KOPT-K1 (cell line): Measurements from ENCODE around the gene RAB44.

Experiments
- H3K27ac ChIP-seq: fragments of 200-600 bp; sonication (generic); 2 replicates; pipeline ENCODE4 v1.5.1; 2016; ENCODE audit warnings: antibody characterized with exemption, mild to moderate bottlenecking, low read depth, low read length; ENCODE audit not compliant: poor library complexity, severe bottlenecking
- H3K36me3 ChIP-seq: fragments of 200-600 bp; sonication (generic); 2 replicates; pipeline ENCODE4 v1.5.1; 2017; ENCODE audit warnings: antibody characterized with exemption, mild to moderate bottlenecking, low read length, moderate library complexity; ENCODE audit not compliant: insufficient read depth
- H3K9me3 ChIP-seq: fragments of 200-600 bp; sonication (generic); 2 replicates; pipeline ENCODE4 v1.5.1; 2017; ENCODE audit warnings: antibody characterized with exemption, low read length, mild to moderate bottlenecking; ENCODE audit not compliant: insufficient read depth, poor library complexity, severe bottlenecking

The RAB44 gene

DNA sequence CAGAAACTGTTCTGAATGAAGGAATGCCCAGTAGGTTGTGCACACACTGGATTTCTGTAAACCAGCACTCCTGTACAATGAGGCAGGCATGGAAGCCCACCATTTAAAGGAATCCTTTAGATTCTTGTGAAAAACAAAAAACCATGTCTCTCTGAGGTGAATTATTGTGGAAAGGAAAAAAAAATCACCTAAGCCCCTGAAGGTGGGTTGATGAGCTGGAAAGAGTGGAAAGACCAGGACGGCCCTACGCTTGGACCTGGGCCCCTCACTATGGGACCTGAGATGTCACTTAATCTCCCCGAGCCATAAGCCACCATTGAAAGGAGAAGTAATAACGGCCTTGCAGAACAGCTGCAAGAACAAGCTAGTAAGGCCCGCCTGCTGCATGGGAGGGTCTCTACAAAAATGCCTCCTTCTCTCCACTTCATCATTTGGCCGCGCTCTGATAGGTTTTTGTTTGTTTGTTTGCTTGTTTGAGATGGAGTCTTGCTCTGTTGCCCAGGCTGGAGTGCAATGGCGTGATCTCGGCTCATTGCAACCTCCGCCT, 68.8 kb downstream of the RAB44 start:
- no peak overlapping the region for H3K27ac ChIP-seq
- no peaks in the 10 kb centered on the region for H3K9me3 ChIP-seq
- H3K36me3 ChIP-seq, result no peaks in the 10 kb centered on the region

DNA sequence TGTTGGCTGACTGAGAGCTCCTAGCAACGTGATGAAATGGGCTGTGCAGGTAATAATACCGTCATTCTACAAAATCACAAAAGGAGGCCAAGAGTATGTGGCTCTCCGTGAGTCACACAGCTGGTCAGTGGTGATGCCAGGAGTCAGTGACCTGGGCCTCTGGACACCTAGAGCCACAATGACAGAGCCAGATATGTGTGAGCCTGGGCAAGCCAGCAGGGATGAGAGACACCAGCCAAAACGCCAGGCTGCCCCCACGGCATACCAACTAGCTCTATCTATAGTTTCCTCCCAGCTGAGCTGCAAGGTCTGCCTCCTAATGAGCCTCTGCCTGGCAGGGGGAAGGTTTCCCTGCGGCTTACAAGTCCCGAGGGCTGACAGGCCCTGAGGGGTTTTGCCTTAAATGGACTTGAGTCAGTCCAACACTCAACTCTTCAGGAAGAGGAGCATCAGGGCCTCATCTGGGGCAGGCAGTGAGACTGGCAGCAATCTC, 71.6 kb downstream of the RAB44 start:
- Histone ChIP-seq H3K9me3 (no peaks in the 10 kb centered on the region), H3K36me3 (no peaks in the 10 kb centered on the region), H3K27ac (peak overlapping the region; percentile 72)

DNA sequence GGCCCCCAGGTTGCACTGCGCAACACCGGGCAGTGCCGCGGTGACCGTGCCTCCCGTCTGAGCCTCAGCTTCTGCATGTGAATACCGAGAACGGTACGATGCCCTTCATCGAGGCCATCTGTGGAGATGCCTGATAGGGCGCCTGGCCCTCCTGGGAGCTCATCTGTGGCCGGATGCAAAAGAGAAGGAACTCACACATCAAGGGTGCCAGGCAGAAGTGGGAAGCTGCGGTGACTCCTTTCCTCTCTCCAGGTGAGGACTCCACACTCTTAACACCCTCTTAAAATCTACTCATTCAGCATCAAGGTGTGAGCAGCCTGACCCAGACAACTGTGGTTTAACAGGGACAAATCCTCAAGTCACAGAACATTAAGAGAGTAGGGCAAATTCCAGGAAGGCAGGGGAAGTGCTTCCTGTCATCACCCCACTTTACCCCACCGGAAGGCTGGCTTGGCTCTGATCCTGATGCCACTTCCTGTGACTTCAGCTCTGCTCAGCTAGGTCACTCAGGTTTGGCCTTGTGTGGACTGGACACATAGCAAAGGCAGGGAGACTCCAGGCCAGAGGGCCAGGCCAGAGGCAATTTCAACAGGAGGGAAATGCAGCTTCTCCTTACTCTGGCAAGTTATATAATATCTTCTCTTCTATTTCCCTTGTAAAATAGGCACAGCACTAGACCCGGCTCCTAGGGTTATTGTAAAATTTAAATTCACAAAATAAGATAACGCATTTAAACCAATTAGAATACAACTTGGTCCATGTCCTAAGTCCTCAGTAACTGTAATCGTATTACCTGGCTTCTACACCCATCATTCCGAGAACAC, 72.3 kb downstream of the RAB44 start:
- Histone ChIP-seq H3K9me3 (no peaks in the 10 kb centered on the region), H3K27ac (peak overlapping the region; percentile 72), H3K36me3 (no peaks in the 10 kb centered on the region)

DNA sequence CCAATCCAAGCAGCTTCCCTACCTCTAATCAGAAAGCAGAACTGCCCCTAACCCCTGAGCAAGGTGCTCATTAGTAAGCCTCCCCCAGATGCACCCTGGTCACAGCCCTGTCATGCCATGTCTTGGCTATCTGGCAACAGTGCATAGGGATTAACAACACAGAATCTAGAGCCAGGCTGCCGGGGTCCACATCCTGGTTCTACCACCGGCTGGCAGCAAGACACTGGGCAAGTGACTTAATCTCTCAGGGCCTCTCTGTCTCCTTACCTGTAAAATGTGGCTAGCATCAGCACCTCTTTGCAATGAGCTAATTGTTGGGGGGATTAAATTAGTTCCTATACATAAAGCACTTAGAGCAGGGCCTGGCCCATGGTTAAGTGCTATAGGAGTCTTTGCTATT, 73.5 kb downstream of the RAB44 start:
- H3K27ac ChIP-seq, result peak overlapping the region; percentile 72
- no peaks in the 10 kb centered on the region for H3K36me3 ChIP-seq
- no peaks in the 10 kb centered on the region for H3K9me3 ChIP-seq

- Histone ChIP-seq H3K36me3 (no peaks in the 10 kb centered on the region), H3K9me3 (no peaks in the 10 kb centered on the region), H3K27ac (peak overlapping the region; percentile 72)
Observed at GRCh38 chr6:36772397-36772796, 74.8 kb downstream of the RAB44 start.

- Histone ChIP-seq H3K9me3 (no peaks in the 10 kb centered on the region), H3K27ac (no peak overlapping the region), H3K36me3 (no peaks in the 10 kb centered on the region)
Observed at GRCh38 chr6:36774331-36774730, 76.7 kb downstream of the RAB44 start.

DNA sequence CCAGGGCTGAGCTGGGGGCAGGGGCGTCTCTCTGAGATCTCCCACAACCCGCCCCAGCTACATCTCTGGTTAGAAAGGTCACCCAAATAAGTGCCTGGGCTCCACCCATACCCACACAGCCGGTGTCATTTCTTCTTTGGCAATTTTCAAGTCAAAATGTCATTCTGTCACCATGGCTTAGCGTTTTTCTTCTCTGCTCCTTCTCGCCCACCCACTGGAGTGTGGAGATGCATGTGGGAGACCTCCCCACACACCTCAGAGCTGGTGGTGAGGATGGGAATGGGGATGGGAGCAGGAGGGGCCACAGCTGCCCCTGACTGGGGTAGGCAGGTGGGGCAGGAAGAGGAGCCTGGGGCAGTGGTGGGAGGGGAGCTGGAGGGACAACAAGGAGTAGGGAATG, 78.5 kb downstream of the RAB44 start:
- H3K27ac ChIP-seq, result no peak overlapping the region
- H3K36me3 ChIP-seq, result no peaks in the 10 kb centered on the region
- H3K9me3 ChIP-seq, result no peaks in the 10 kb centered on the region

DNA sequence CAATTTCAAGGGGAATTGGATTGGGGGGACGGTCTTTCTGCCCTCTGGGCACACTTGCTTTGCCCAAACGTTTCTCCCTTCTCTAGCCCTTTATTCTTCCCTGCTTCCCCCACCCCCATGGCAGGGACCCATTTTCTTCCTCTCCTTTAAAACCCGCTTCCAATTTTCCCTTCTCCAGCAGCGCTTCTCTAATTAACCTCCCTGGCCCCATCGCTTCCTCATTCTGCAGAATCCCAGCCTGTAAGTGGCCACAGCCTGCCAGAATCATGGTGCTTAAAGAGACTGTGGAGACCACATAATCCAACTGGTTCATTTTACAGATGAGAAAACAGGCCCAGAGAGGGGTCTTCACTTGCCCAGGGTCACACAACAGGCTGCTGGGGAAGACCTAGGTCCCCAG, 80.2 kb downstream of the RAB44 start:
- Histone ChIP-seq H3K27ac (no peak overlapping the region), H3K36me3 (no peaks in the 10 kb centered on the region), H3K9me3 (no peaks in the 10 kb centered on the region)

DNA sequence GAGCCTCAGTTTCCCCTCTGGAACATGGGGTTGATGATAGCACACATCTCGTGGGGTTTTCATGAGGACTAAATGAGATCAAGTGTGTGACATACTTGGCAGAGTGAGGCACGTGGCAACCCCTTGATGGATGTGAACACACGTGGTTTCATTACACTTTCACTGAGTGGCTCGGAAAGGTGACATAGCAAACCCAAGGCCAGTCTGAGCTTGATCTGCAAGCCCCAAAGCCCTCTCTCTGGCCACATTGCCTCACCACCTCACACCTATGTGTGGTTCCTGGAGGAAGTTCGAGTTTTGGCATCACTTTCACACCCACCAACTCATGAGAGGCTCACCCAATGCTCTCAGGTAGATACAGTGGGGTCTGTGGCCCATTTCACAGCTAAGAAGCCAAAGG, 81.6 kb downstream of the RAB44 start:
- H3K36me3 ChIP-seq, result no peaks in the 10 kb centered on the region
- no peaks in the 10 kb centered on the region for H3K9me3 ChIP-seq
- no peak overlapping the region for H3K27ac ChIP-seq

- no peak overlapping the region for H3K27ac ChIP-seq
- no peaks in the 10 kb centered on the region for H3K36me3 ChIP-seq
- H3K9me3 ChIP-seq, result no peaks in the 10 kb centered on the region
Observed at GRCh38 chr6:36780442-36781177, 83.0 kb downstream of the RAB44 start.

GRCh38 chr6:36781669-36782068, 84.0 kb downstream of the RAB44 start:
- H3K9me3 ChIP-seq, result no peaks in the 10 kb centered on the region
- no peaks in the 10 kb centered on the region for H3K36me3 ChIP-seq
- peak overlapping the region; percentile 11 for H3K27ac ChIP-seq
